GM18498 (cell line): ENCODE results near the gene ARMH3.
A peak's percentile ranks its signal among the peaks of the same experiment; 100 is the strongest.

Experiments used
- ATAC-seq: cut with Tn5 transposase; IDR thresholded peaks from one replicate; pipeline ENCODE4 v1.9.1; 2021; ENCODE audit warnings: mild to moderate bottlenecking, moderate library complexity; ENCODE audit not compliant: unreplicated experiment

Gene ARMH3

GRCh38 chr10:101838416-101838970 is 217.5 kb downstream of the ARMH3 start:
- no peak for ATAC-seq

GRCh38 chr10:101837748-101838147 is 218.2 kb downstream of the ARMH3 start:
- ATAC-seq, result no peak

GRCh38 chr10:101835362-101835761 is 220.6 kb downstream of the ARMH3 start:
- ATAC-seq, result no peak

GRCh38 chr10:101834341-101834740 is 221.6 kb downstream of the ARMH3 start:
- ATAC-seq, result no peak

- no peak for ATAC-seq
These were observed 222.5 kb downstream of the ARMH3 start for GRCh38 chr10:101833466-101833865.

GRCh38 chr10:101832325-101832771 is 223.6 kb downstream of the ARMH3 start:
- no peak for ATAC-seq

GRCh38 chr10:101831169-101831811 is 224.7 kb downstream of the ARMH3 start:
- ATAC-seq, result no peak

GRCh38 chr10:101830322-101831168 is 225.4 kb downstream of the ARMH3 start:
- peak; percentile 67 for ATAC-seq

- ATAC-seq, result peak; percentile 22
These were observed 226.2 kb downstream of the ARMH3 start for GRCh38 chr10:101829561-101830315.

GRCh38 chr10:101828766-101829551 is 227.0 kb downstream of the ARMH3 start:
- ATAC-seq, result no peak

- no peak for ATAC-seq
These were observed 227.9 kb downstream of the ARMH3 start for GRCh38 chr10:101827919-101828600.

- ATAC-seq, result no peak
These were observed 229.0 kb downstream of the ARMH3 start for GRCh38 chr10:101826852-101827434.

GRCh38 chr10:101824736-101825135 is 231.2 kb downstream of the ARMH3 start:
- no peak for ATAC-seq

- peak; percentile 15 for ATAC-seq
These were observed 236.9 kb downstream of the ARMH3 start for GRCh38 chr10:101818872-101819633.

- peak; percentile 91 for ATAC-seq
These were observed 237.7 kb downstream of the ARMH3 start, which contains the start of gene OGA for GRCh38 chr10:101818119-101818871. OGA (minus strand) TSS chr10:101818444; CDS start chr10:101818022, 422 bp downstream.

GRCh38 chr10:101817337-101818118 is 238.4 kb downstream of the ARMH3 start:
- ATAC-seq, result peak; percentile 6

GRCh38 chr10:101816913-101817336 is 239.0 kb downstream of the ARMH3 start:
- ATAC-seq, result no peak
